A673 (cell line): ENCODE data around the gene KRTAP5-3. TPM values are rescaled to one million over a fixed set of nuclear protein-coding genes. Genes with fewer than 3 reads are reported as not detected.
"Not testable (repeated sequence)": the region's sequence is repeated elsewhere in the genome, so short reads cannot be mapped to it uniquely, and the experiment has no call there.

Source experiments
- BruUV-seq: library from RNA; stranded (reverse); fragments of 400-500 nt; replicated peaks from 2 replicates; lab custom pipeline; 2021; lab: Mats Ljungman, UMichigan
- CTCF ChIA-PET: fragments of 300-600 bp; sonication (Branson Sonifier 250); formaldehyde crosslinking; loops from one replicate; lab custom pipeline; 2022; ENCODE audit warnings: antibody characterized with exemption; lab: Charles Lee
- POLR2A ChIA-PET: fragments of 300-600 bp; sonication (Branson Sonifier 250); formaldehyde crosslinking; loops from one replicate; lab custom pipeline; 2022; ENCODE audit warnings: antibody characterized with exemption; ENCODE audit not compliant: low non-redundant PET; lab: Charles Lee
- DNase-seq: peaks from one replicate; pipeline ENCODE4 v3.0.0-alpha.2; 2015; ENCODE audit warnings: low spot score
- H3K27ac ChIP-seq: fragments of 200-600 bp; sonication (generic); 2 replicates; pipeline ENCODE4 v1.5.1; 2016; ENCODE audit warnings: mixed run types, low read depth, mild to moderate bottlenecking, mixed read lengths, antibody characterized with exemption, low read length; ENCODE audit not compliant: poor library complexity, severe bottlenecking
- H3K27me3 ChIP-seq: fragments of 200-600 bp; sonication (generic); replicated peaks from 2 replicates; pipeline ENCODE4 v1.6.1; 2017; ENCODE audit warnings: mixed run types, low read depth, mild to moderate bottlenecking, mixed read lengths, antibody characterized with exemption, low read length; ENCODE audit not compliant: insufficient read depth, poor library complexity
- H3K36me3 ChIP-seq: fragments of 200-600 bp; sonication (generic); 2 replicates; pipeline ENCODE4 v1.6.1; 2016; ENCODE audit warnings: mixed run types, mild to moderate bottlenecking, mixed read lengths, antibody characterized with exemption, low read length; ENCODE audit not compliant: insufficient read depth, poor library complexity, severe bottlenecking
- H3K4me1 ChIP-seq: fragments of 200-600 bp; sonication (generic); 2 replicates; pipeline ENCODE4 v1.6.1; 2017; ENCODE audit warnings: mixed run types, mild to moderate bottlenecking, mixed read lengths, antibody characterized with exemption, low read length; ENCODE audit not compliant: insufficient read depth, poor library complexity, severe bottlenecking
- H3K4me3 ChIP-seq: fragments of 200-600 bp; sonication (generic); 2 replicates; pipeline ENCODE4 v1.5.1; 2016; ENCODE audit warnings: low read depth, mixed run types, mild to moderate bottlenecking, mixed read lengths, low read length; ENCODE audit not compliant: poor library complexity, severe bottlenecking
- H3K9me3 ChIP-seq: fragments of 200-600 bp; sonication (generic); 2 replicates; pipeline ENCODE4 v1.6.1; 2016; ENCODE audit warnings: mixed run types, low read depth, mild to moderate bottlenecking, mixed read lengths, antibody characterized with exemption, low read length; ENCODE audit not compliant: poor library complexity, severe bottlenecking
- CTCF ChIP-seq: fragments of 300-800, 200-600 bp; sonication (generic); conservative IDR thresholded peaks from 2 replicates; pipeline ENCODE4 v1.5.1; 2017; ENCODE audit warnings: low read depth, mild to moderate bottlenecking, antibody characterized with exemption, low read length, moderate library complexity, mixed read lengths
- EZH2 ChIP-seq: fragments of 200-600 bp; sonication (generic); IDR thresholded peaks from 2 replicates; pipeline ENCODE4 v1.6.1; 2017; ENCODE audit warnings: borderline replicate concordance, low read depth, mild to moderate bottlenecking, mixed read lengths, antibody characterized with exemption, low read length; ENCODE audit not compliant: poor library complexity, severe bottlenecking
- intact Hi-C: fragments of 100-400 bp; cut with micrococcal nuclease; formaldehyde crosslinking; loops from one replicate; pipeline ENCODE4 v1.10.0; 2022; ENCODE audit not compliant: unreplicated experiment
- total RNA-seq: library from RNA; stranded (reverse); gene quantifications from 2 replicates; pipeline ENCODE4 v1.2.3, GENCODE V29; 2021

KRTAP5-3 gene
- total RNA-seq, 1 experiment from 2014 or later: not detected

- no TSS peak for BruUV-seq
- DNase-seq: no peak
- CTCF ChIA-PET: interaction anchor here (0.8 kb wide), 1 partner anchor 35 kb away, joined by 3 read pairs; no protein-coding TSS in a partner anchor
- POLR2A ChIA-PET: interaction anchor here (0.5 kb wide), 1 partner anchor 1118 kb away, joined by 4 read pairs; the partner anchor contains the start of gene KCNQ1OT1
- no peak overlapping the region for H3K4me3 ChIP-seq
- no peaks in the 10 kb centered on the region for H3K4me1 ChIP-seq
- no peaks in the 10 kb centered on the region for H3K27me3 ChIP-seq
- no peak overlapping the region for H3K27ac ChIP-seq
- intact Hi-C loops: no loop called here
- TF ChIP-seq CTCF (no peak), EZH2 (no peak)
- H3K9me3 ChIP-seq: no peaks in the 10 kb centered on the region
- no peaks in the 10 kb centered on the region for H3K36me3 ChIP-seq
Measured at GRCh38 chr11:1581976-1582375, 26.3 kb downstream of the KRTAP5-3 start.

GRCh38 chr11:1576825-1577224 is 31.4 kb downstream of the KRTAP5-3 start:
- Histone ChIP-seq H3K36me3 (no peaks in the 10 kb centered on the region), H3K27ac (no peak overlapping the region), H3K27me3 (peaks cover 25% of the 10 kb centered on the region), H3K4me1 (peaks cover 6% of the 10 kb centered on the region), H3K4me3 (no peak overlapping the region), H3K9me3 (no peaks in the 10 kb centered on the region)
- TF ChIP-seq CTCF: no peak
- CTCF ChIA-PET: interaction anchor here (0.7 kb wide), 1 partner anchor 30 kb away, joined by 4 read pairs; no protein-coding TSS in a partner anchor
- DNase-seq: no peak
- POLR2A ChIA-PET: no interaction called here
- intact Hi-C loops: no loop called here
- no TSS peak for BruUV-seq

GRCh38 chr11:1575756-1576155 is 32.5 kb downstream of the KRTAP5-3 start:
- H3K36me3 ChIP-seq, POLR2A ChIA-PET, H3K9me3 ChIP-seq, BruUV-seq, H3K27ac ChIP-seq, DNase-seq, H3K4me3 ChIP-seq, H3K4me1 ChIP-seq: not testable (repeated sequence)
- CTCF ChIA-PET: interaction anchor here (1.0 to 1.5 kb wide), 2 partner anchors 20 to 22 kb away, joined by 3 to 12 read pairs; no protein-coding TSS in a partner anchor
- peaks cover 25% of the 10 kb centered on the region for H3K27me3 ChIP-seq
- intact Hi-C loops: loop anchor here (2.0 kb wide), 1 partner anchor 29 kb away; no protein-coding TSS in a partner anchor

GRCh38 chr11:1574933-1575242 is 33.4 kb downstream of the KRTAP5-3 start:
- DNase-seq: no peak
- peaks cover 6% of the 10 kb centered on the region for H3K4me1 ChIP-seq
- peaks cover 25% of the 10 kb centered on the region for H3K27me3 ChIP-seq
- H3K27ac ChIP-seq: no peak overlapping the region
- H3K4me3 ChIP-seq: no peak overlapping the region
- TF ChIP-seq CTCF (no peak), EZH2 (no peak)
- no peaks in the 10 kb centered on the region for H3K9me3 ChIP-seq
- no TSS peak for BruUV-seq
- ChIA-PET POLR2A (no interaction called here), CTCF (interaction anchor here (0.6 to 1.5 kb wide), 8 partner anchors 10 to 304 kb away, joined by 3 to 14 read pairs (median 4); partner anchors contain the start of gene KRTAP5-1)
- H3K36me3 ChIP-seq: no peaks in the 10 kb centered on the region
- intact Hi-C loops: loop anchor here (2.0 kb wide), 1 partner anchor 28 kb away; no protein-coding TSS in a partner anchor
